ENCODE data around the gene MRPL4. TPM values are rescaled to one million over a fixed set of nuclear protein-coding genes. Genes with fewer than 3 reads are reported as not detected.
"Not testable (repeated sequence)": the region's sequence is repeated elsewhere in the genome, so short reads cannot be mapped to it uniquely, and the experiment has no call there.

Gene MRPL4
- total RNA-seq, 2 experiments from 2014 or later, result 157 to 161 TPM

- ChIA-PET POLR2A (interaction anchor here (0.6 to 1.0 kb wide), 2 partner anchors 9 to 450 kb away, joined by 5 to 8 read pairs; no protein-coding TSS in a partner anchor), CTCF (interaction anchor here (0.6 to 4.0 kb wide), 5 partner anchors 9 to 139 kb away, joined by 3 to 28 read pairs (median 5); no protein-coding TSS in a partner anchor)
Measured at GRCh38 chr19:10227026-10227971, 24.7 kb upstream of the MRPL4 start.

DNA sequence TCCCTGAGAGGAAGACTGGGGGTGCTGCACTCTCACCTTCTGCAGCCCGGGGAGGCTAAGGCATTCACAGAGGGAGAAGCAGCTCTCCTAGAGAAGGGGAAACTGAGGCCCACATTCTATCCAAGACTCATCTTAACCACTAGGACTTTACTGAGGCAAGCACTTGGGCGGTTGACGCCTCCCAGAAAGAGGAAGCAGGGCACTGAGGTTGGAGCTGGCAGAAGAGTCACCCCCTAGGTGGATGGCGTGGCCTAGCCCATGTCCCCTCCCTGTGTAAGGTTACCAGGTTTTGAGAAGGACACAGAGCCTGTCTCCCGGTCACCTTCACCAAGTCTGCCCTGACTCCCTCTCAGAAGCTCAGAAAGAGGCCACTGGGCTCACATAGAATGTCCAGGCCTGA is 23.6 kb upstream of the MRPL4 start:
- ChIA-PET CTCF (interaction anchor here (0.7 to 4.0 kb wide), 7 partner anchors 9 to 67 kb away, joined by 3 to 28 read pairs (median 5); no protein-coding TSS in a partner anchor), POLR2A (interaction anchor here (0.7 kb wide), 1 partner anchor 39 kb away, joined by 5 read pairs; no protein-coding TSS in a partner anchor)

- ChIA-PET CTCF (interaction anchor here (0.7 to 4.0 kb wide), 7 partner anchors 9 to 160 kb away, joined by 3 to 28 read pairs (median 4); no protein-coding TSS in a partner anchor), POLR2A (interaction anchor here (0.6 to 0.7 kb wide), 2 partner anchors 21 to 39 kb away, joined by 5 read pairs; no protein-coding TSS in a partner anchor)
Measured at GRCh38 chr19:10228920-10229319, 23.1 kb upstream of the MRPL4 start.

- POLR2A ChIA-PET, result interaction anchor here (1.3 kb wide), 1 partner anchor 117 kb away, joined by 4 read pairs; no protein-coding TSS in a partner anchor
Measured at GRCh38 chr19:10230173-10230860, 21.7 kb upstream of the MRPL4 start.

GRCh38 chr19:10230861-10231611 is 21.0 kb upstream of the MRPL4 start, which contains the start of gene S1PR2:
Gene S1PR2 (minus strand): TSS chr19:10231331. CDS start chr19:10224905, 6,426 bp downstream.
- POLR2A ChIA-PET, result interaction anchor here (0.5 to 1.3 kb wide), 4 partner anchors 37 to 118 kb away, joined by 3 to 5 read pairs (median 4); partner anchors contain the start of gene DNMT1
- CTCF ChIA-PET, result interaction anchor here (1.0 to 4.0 kb wide), 4 partner anchors 10 to 38 kb away, joined by 3 to 28 read pairs (median 4); no protein-coding TSS in a partner anchor

More at GRCh38 chr19:10230173-10230860, 21.7 kb upstream of the MRPL4 start:
- CTCF ChIA-PET, result interaction anchor here (1.0 to 4.0 kb wide), 2 partner anchors 9 to 20 kb away, joined by 4 to 28 read pairs; no protein-coding TSS in a partner anchor

- ChIA-PET CTCF (interaction anchor here (1.0 to 1.4 kb wide), 2 partner anchors 18 to 39 kb away, joined by 3 to 4 read pairs; no protein-coding TSS in a partner anchor), POLR2A (interaction anchor here (0.5 to 1.3 kb wide), 4 partner anchors 37 to 118 kb away, joined by 3 to 5 read pairs (median 4); partner anchors contain the start of gene DNMT1)
Measured at GRCh38 chr19:10231612-10232228, 20.3 kb upstream of the MRPL4 start.

DNA sequence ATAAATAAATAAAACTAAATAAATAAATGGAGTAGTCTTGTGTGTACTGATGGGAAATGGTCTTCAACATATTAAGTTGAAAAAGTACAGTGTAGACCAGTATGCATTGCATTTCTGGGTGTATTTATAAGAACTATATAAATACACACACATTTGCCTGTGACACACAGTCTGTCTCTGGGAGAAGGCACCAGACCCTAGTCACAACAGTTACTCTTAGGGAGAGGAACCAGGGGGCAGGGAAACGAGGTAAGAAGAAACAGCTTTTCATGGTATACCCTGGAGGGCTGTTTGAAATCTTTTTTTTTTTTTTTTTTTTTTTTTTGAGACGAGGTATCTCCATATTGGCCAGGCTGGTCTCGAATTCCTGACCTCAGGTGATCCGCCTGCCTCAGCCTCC is 18.1 kb upstream of the MRPL4 start:
- POLR2A ChIA-PET, result no interaction called here
- CTCF ChIA-PET, result interaction anchor here (0.6 to 0.8 kb wide), 2 partner anchors 16 to 71 kb away, joined by 3 to 4 read pairs; no protein-coding TSS in a partner anchor

GRCh38 chr19:10235003-10235402 is 17.0 kb upstream of the MRPL4 start:
- POLR2A ChIA-PET, result no interaction called here
- CTCF ChIA-PET, result interaction anchor here (2.0 to 2.3 kb wide), 2 partner anchors 15 kb away, joined by 5 to 12 read pairs; no protein-coding TSS in a partner anchor

DNA sequence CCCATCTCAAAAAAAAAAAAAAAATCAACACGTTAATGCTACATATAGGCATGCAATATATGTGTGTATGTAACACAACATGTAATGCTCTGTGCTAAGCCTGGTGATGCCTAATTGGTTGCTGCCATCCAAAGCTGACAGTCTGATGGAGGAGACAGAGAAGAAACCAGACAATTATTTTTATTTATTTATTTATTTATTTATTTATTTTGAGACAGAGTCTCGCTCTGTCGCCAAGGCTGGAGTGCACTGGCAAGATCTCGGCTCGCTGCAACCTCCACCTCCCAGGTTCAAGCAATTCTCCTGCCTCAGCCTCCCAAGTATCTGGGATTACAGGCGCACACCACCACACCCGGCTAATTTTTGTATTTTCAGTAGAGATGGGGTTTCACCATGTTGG is 16.6 kb upstream of the MRPL4 start:
- ChIA-PET POLR2A (interaction anchor here (0.6 kb wide), 2 partner anchors 23 to 411 kb away, joined by 4 read pairs; no protein-coding TSS in a partner anchor), CTCF (interaction anchor here (1.1 to 2.3 kb wide), 3 partner anchors 15 to 168 kb away, joined by 3 to 12 read pairs (median 5); partner anchors contain the start of gene CDC37)

DNA sequence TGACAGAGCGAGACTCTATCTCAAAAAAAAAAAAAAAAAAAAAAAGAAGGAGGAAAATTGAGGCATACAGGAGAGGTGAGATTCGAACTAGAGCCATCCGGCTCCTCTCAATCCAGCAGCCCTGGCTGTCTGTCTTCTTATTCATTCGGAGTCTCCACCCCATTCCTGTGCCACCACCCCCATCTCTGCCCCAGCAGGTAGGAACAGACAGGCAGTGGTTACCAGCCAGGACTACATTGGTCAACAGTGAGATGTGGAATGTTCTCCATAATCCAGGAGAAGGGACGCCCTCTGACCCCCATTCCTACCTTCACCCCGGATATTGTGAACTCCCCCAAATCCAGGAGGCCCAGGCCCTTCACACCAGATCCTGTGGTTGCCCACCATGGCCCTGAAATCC is 14.3 kb upstream of the MRPL4 start:
- ChIA-PET POLR2A (no interaction called here), CTCF (interaction anchor here (0.6 to 1.3 kb wide), 3 partner anchors 12 to 183 kb away, joined by 3 to 4 read pairs (median 3); no protein-coding TSS in a partner anchor)

- CTCF ChIA-PET, result interaction anchor here (0.7 to 1.3 kb wide), 3 partner anchors 12 to 69 kb away, joined by 3 to 4 read pairs (median 3); no protein-coding TSS in a partner anchor
- POLR2A ChIA-PET, result no interaction called here
Measured at GRCh38 chr19:10238172-10238783, 13.7 kb upstream of the MRPL4 start.

DNA sequence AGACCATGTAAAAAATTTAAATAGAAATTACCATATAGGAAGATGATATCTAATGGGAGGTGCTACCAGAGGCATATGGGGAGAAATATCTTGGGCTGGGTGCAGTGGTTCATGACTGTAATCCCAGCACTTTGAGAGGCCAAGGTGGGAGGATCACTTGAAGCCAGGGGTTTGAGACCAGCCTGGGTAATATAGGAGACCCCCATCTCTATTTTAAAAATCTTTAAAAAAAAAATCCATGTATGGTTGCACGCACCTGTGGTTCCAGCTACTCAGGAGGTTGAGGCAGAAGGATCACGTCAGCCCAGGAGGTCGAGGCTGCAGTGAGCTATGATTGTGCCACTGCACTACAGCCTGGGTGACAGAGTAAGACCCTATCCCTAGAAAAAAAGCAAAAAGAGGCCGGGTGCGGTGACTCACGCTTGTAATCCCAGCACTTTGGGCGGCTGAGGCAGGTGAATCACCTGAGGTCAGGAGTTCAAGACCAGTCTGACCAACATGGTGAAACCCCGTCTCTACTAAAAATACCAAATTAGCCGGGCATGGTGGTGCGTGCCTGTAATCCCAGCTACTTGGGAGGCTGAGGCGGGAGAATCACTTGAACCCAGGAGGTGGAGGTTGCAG is 10.1 kb upstream of the MRPL4 start:
- CTCF ChIA-PET, POLR2A ChIA-PET: not testable (repeated sequence)

DNA sequence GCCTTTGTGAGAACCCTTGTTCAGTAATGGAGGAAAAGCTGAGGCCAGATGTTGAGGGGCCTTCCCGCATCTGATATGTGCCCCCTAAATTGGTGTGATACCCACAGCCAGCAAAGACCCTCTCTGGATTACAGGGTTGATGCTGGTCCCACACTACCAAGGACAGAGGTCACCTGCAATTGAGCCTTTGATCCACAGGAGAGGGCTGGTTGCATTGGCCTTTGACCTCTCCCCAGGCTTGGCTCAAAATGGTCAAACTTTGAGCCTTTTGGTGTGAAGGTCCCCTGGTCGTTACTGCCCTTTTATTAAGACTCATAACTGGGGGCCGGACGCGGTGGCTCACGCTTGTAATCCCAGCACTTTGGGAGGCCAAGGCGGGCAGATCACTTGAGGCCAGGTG is 8.4 kb upstream of the MRPL4 start:
- ChIA-PET CTCF (interaction anchor here (1.6 kb wide), 1 partner anchor 16 kb away, joined by 6 read pairs; no protein-coding TSS in a partner anchor), POLR2A (interaction anchor here (0.7 kb wide), 1 partner anchor 36 kb away, joined by 3 read pairs; no protein-coding TSS in a partner anchor)

DNA sequence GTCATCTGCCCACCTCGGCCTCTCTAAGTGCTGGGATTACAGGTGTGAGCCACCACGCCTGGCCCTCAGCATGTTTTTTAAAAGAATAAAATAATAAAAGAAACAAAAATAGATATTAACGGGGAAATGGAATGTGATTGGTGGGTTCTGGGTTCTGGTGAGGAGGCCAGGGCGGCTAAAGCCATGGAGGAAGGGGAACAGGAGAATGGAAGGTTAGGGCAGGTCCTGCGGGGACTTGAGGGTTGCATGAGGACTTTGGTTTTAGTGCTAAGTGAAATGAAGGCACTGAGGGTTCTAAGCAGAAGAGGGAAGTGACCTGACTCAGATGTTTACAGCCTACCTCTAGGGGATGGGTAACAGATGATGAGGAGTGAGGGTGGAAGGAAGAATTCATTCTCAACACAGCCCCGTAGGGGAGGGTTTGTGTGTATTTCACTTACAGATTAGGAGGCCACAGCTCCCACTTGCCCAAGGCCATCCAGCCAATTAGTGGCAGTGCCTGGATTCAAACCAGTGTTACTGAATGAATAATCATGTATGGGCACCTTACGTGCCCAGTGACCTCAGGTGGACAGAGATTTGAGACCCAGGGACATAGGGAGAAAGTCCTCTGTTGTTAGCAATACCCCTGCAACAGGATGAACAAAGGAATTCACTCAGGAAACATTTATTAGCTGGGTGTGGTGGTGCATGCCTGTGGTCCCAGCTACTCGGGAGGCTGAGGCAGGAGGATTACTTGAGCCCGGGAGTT is 6.7 kb upstream of the MRPL4 start:
- ChIA-PET POLR2A (no interaction called here), CTCF (interaction anchor here (1.6 kb wide), 1 partner anchor 14 kb away, joined by 6 read pairs; no protein-coding TSS in a partner anchor)

DNA sequence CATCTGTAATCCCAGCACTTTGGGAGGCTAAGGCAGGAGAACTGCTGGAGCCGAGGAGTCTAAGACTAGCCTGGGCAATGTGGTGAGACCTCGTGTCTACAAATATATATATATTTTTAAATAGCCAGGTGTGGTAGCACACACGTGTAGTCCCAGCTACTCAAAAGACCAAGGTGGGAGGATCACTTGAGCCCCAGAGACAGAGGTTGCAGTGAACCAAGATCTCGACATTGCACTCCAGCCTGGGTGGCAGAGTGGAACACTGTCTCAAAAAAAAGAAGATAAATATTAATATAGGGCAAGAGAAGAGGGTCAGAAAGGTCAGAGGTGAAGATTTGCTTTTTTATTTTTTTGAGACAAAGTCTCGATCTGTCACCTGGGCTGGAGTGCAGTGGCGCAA is 5.5 kb upstream of the MRPL4 start:
- CTCF ChIA-PET, result no interaction called here
- POLR2A ChIA-PET, result no interaction called here

DNA sequence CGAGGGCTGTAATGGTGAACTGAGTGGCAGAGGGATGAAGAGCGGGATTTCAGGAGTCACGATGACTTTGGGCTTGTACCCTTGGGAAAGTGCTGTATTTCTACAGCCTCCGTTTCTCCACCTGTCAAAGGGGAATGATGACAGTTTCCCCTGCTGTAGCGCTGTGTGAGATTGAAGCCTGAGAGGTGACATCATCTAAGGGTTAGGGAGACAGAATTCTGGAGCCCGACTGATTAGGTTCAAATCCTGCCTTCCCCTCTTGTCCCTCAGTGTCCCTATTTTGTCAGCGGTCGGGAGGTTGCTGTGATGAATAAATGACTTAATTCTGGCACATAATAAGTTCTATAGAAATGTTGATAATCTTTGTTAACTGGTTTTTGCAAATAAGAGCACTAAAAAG is 693 bp downstream of the MRPL4 start:
- POLR2A ChIA-PET, result interaction anchor here (0.7 kb wide), 1 partner anchor 139 kb away, joined by 5 read pairs; no protein-coding TSS in a partner anchor
- CTCF ChIA-PET, result no interaction called here

Measured in activated CD8-positive, alpha-beta memory T cell treated with anti-CD3 and anti-CD28 coated beads for 36 hours (primary cell).